Common myeloid progenitor, CD34-positive (primary cell): ENCODE data around the gene RNF214. TPM values are rescaled to one million over a fixed set of nuclear protein-coding genes. Genes with fewer than 3 reads are reported as not detected.
"Not testable (repeated sequence)": the region's sequence is repeated elsewhere in the genome, so short reads cannot be mapped to it uniquely, and the experiment has no call there.

Experiments used
- CTCF ChIA-PET: fragments of 350-600 bp; sonication (Branson Sonifier 250); formaldehyde crosslinking; loops from one replicate; lab custom pipeline; 2021; ENCODE audit warnings: antibody characterized with exemption; lab: Charles Lee
- POLR2A ChIA-PET: fragments of 350-600 bp; sonication (Branson Sonifier 250); formaldehyde crosslinking; loops from one replicate; lab custom pipeline; 2021; ENCODE audit warnings: antibody characterized with exemption; lab: Charles Lee
- DNase-seq, 3 donors: peaks; one replicate each; pipeline versions ENCODE4 v3.0.0 to v3.0.0-alpha.2; 2013
- H3K27ac ChIP-seq, 2 experiments: 1 replicate in 1 of 2; 2 replicates in 1 of 2; pipeline ENCODE4 v1.7.0; 2013; ENCODE audit warnings: inconsistent platforms in 2 of 2, low read length in 2 of 2, mild to moderate bottlenecking in 2 of 2, low read depth in 1 of 2, moderate library complexity in 1 of 2; ENCODE audit not compliant: severe bottlenecking in 2 of 2, insufficient read depth in 1 of 2, poor library complexity in 1 of 2
- H3K27me3 ChIP-seq, 5 experiments: replicated peaks in 2 of 5; 1 replicate in 3 of 5; 2 replicates in 2 of 5; pipeline versions ENCODE4 v1.6.1 to v1.7.0; 2013; ENCODE audit warnings: low read length in 4 of 5, mild to moderate bottlenecking in 2 of 5, moderate library complexity in 2 of 5, inconsistent platforms in 1 of 5; ENCODE audit not compliant: insufficient read depth in 5 of 5, control insufficient read depth in 4 of 5
- H3K36me3 ChIP-seq, 4 experiments: 1 replicate in 2 of 4; 2 replicates in 2 of 4; pipeline versions ENCODE4 v1.6.1 to v1.7.0; 2013; ENCODE audit warnings: low read length in 3 of 4, control low read depth in 1 of 4, mild to moderate bottlenecking in 1 of 4; ENCODE audit not compliant: control insufficient read depth in 4 of 4, insufficient read depth in 4 of 4
- H3K4me1 ChIP-seq, 4 experiments: 1 replicate in 3 of 4; 2 replicates in 1 of 4; pipeline versions ENCODE4 v1.6.1 to v1.7.1; 2013; ENCODE audit warnings: low read length in 3 of 4, mild to moderate bottlenecking in 3 of 4, control low read depth in 1 of 4, inconsistent platforms in 1 of 4, moderate library complexity in 1 of 4; ENCODE audit not compliant: control insufficient read depth in 4 of 4, insufficient read depth in 4 of 4; ENCODE audit errors: control extremely low read depth in 1 of 4
- H3K4me3 ChIP-seq, 7 experiments: 1 replicate in 4 of 7; 2 replicates in 3 of 7; pipeline versions ENCODE4 v1.5.1 to v1.7.0; 2013; ENCODE audit warnings: mild to moderate bottlenecking in 7 of 7, low read length in 6 of 7, moderate library complexity in 6 of 7, inconsistent platforms in 2 of 7, low read depth in 2 of 7, control low read depth in 1 of 7; ENCODE audit not compliant: insufficient read depth in 4 of 7, control insufficient read depth in 1 of 7; ENCODE audit errors: extremely low read depth in 1 of 7
- H3K9me3 ChIP-seq, 5 experiments: 1 replicate in 4 of 5; 2 replicates in 1 of 5; pipeline versions ENCODE4 v1.6.1 to v1.7.1; 2013; ENCODE audit warnings: low read length in 4 of 5, mild to moderate bottlenecking in 2 of 5, inconsistent platforms in 1 of 5, low read depth in 1 of 5, moderate library complexity in 1 of 5; ENCODE audit not compliant: control insufficient read depth in 4 of 5, insufficient read depth in 2 of 5; ENCODE audit errors: control extremely low read depth in 1 of 5
- WGBS: methylation state at CpG from one replicate; pipeline ENCODE4 v1.1.5; 2013; ENCODE audit not compliant: insufficient coverage; 5-methylcytosine and 5-hydroxymethylcytosine counted together
- polyA plus RNA-seq: library from polyadenylated mRNA; unstranded; fragments of 120-200 nt; gene quantifications from one replicate; pipeline ENCODE4 v1.2.1, GENCODE V29; 2013

RNF214 gene
- polyA plus RNA-seq = 23.2 TPM

DNA sequence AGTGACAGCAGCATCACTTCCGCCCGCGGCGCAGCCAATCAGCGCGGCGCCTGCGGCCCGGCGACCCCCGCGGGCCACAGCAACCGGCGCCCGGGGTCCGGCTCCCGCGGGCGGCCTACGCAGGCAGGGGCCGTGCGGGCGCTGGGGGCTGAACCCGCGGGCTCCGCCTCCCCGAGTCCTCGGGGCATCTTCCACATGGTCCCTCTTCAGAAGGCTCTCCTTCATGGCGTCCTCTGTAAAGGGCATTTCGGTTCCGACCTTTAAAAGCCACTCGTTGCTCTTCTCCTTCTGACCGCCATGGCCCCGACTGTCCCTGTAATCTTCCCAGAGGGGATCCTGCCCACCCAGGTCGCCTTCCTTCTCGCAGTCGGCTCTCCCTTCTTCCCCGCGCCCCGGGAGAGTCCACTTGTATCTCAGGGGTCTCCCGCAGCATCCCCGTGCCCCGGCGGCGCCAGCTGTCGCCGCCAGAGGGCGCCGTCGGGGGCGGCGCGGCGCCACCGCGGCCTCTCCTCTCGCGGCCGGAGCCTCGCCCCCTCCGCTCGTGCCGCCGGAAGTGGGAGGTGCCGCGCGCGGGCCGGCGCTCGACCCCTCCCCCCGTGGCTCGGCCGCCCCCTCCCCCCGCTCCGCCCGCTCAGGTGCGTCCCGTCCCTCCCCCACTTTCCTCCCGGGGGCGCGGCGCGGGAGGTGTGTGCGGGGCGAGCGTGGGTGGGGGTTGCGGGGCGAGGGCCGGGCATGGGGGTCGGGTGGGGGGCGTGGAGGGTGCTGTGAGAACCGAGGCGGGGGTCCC lies at the start of gene RNF214:
Gene RNF214, plus strand, starts transcription at position 580 of the 787 bp plus-strand sequence. CDS start 1,602 bp downstream, outside the sequence.
- no peaks in the 10 kb centered on the region for H3K9me3 ChIP-seq
- H3K27ac ChIP-seq = peak within 1 kb of the TSS; percentile 84 to 90
- POLR2A ChIA-PET = interaction anchor here (1.0 to 1.5 kb wide), 2 partner anchors 12 to 467 kb away, joined by 3 read pairs; no protein-coding TSS in a partner anchor
- peak within 1 kb of the TSS; percentile 93 to 99 (median 95) for H3K4me3 ChIP-seq
- no peaks in the 10 kb centered on the region for H3K27me3 ChIP-seq
- H3K36me3 ChIP-seq = peaks cover 3 to 29% (median 14%) of the 10 kb centered on the region in 4 experiments
- DNase-seq = peak; percentile 68 to 81 (median 80)
- WGBS = 0% methylated on average over 54 of the region's 94 CpGs
- CTCF ChIA-PET = interaction anchor here (0.6 to 11.2 kb wide), 7 partner anchors 10 to 148 kb away, joined by 3 to 100 read pairs (median 3); partner anchors contain the start of gene SIDT2
- H3K4me1 ChIP-seq = peaks cover 15 to 31% (median 25%) of the 10 kb centered on the region in 4 experiments

DNA sequence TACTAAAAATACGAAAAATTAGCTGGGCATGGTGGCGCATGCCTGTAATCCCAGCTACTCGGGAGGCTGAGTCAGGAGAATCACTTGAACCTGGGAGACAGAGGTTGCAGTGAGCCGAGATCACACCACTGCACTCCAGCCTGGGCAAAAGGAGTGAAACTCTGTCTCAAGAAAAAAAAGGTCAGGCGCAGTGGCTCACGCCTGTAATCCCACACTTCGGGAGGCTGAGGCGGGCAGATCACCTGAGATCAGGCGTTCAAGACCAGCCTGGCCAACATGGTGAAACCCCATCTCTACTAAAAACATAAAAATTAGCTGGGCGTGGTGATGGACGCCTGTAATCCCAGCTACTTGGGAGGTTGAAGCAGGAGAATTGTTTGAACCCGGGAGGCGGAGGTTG lies 49.3 kb upstream of the RNF214 start:
- CTCF ChIA-PET = interaction anchor here (0.9 to 9.7 kb wide), 7 partner anchors 11 to 114 kb away, joined by 3 to 100 read pairs (median 11); partner anchors contain the start of genes PCSK7 and RNF214
- H3K27ac ChIP-seq, H3K9me3 ChIP-seq, DNase-seq, H3K27me3 ChIP-seq, POLR2A ChIA-PET, H3K4me3 ChIP-seq: not testable (repeated sequence)
- WGBS = 97% methylated on average over 7 of the region's 13 CpGs
- Histone ChIP-seq H3K36me3 (peaks cover 0 to 25% (median 2%) of the 10 kb centered on the region in 4 experiments), H3K4me1 (peaks cover 4 to 26% (median 24%) of the 10 kb centered on the region in 4 experiments)

DNA sequence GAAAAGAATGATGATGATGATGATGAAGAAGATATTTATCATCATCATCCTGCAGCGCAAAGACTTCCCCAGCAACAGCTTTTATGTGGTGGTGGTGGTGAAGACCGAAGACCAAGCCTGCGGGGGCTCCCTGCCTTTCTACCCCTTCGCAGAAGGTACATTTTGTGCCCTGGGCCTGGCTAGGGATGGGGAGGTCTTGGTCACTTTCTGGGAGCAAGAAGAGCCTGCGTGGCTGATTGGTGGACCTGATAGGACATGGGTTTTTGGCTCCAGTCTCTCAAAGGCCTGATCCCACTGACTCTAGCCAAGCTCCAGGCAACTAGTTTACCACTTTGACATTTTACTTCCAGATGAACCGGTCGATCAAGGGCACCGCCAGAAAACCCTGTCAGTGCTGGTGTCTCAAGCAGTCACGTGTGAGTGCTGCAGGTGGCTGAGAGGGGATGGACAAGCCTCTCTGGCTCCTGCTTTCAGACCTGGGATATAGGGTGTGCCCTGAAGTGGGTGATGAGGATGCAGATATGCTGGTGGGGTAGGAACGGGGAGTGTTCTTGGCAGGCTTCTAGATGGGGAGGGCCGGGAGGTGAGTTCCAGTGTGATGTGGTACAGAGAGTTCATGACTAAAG lies 48.6 kb upstream of the RNF214 start:
- H3K9me3 ChIP-seq = no peaks in the 10 kb centered on the region
- peaks cover 2 to 23% (median 22%) of the 10 kb centered on the region in 4 experiments for H3K4me1 ChIP-seq
- ChIA-PET CTCF (interaction anchor here (0.9 to 9.7 kb wide), 4 partner anchors 10 to 37 kb away, joined by 3 to 59 read pairs (median 3); no protein-coding TSS in a partner anchor), POLR2A (interaction anchor here (0.6 kb wide), 1 partner anchor 313 kb away, joined by 5 read pairs; no protein-coding TSS in a partner anchor)
- H3K27ac ChIP-seq = no peak overlapping the region
- no peak for DNase-seq
- peaks cover 0 to 30% (median 2%) of the 10 kb centered on the region in 4 experiments for H3K36me3 ChIP-seq
- no peak overlapping the region for H3K4me3 ChIP-seq
- WGBS = 100% methylated on average over 7 of the region's 11 CpGs
- no peaks in the 10 kb centered on the region for H3K27me3 ChIP-seq

DNA sequence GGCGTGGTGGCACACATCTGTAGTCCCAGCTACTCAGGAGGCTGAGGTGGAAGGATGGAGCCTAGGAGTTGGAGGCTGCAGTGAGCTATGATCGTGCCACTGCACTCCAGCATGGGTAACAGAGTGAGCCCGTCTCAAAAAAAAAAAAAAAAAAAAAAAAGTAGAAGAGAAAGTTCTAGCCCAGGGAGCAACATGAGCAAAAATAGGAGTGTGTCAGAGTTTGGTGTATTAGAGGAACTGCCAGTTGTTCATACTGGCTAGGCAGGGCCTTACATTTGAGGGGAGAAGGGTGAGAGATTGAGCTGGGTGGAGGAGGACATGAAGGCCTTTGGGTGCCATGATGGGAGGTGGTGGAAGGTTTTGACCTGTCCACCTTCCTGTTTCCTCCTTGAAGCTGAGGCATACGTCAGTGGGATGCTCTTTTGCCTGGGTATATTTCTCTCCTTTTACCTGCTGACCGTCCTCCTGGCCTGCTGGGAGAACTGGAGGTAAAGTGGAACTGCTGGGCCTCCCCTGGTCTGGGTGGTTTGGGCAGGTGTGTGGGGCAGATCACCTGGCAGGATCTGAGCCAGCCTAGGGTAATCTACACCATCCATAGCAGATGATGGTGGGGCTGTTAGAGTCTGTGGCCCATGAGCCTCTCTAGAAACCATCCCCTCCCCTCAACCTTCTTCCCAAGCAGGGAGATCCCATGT lies 46.6 kb upstream of the RNF214 start:
- DNase-seq = peak in 2 of 3 donors; percentile 40 to 50
- no peak overlapping the region for H3K4me3 ChIP-seq
- H3K27me3 ChIP-seq = no peaks in the 10 kb centered on the region
- POLR2A ChIA-PET = no interaction called here
- no peaks in the 10 kb centered on the region for H3K9me3 ChIP-seq
- H3K4me1 ChIP-seq = peaks cover 0 to 7% (median 4%) of the 10 kb centered on the region in 4 experiments
- H3K27ac ChIP-seq = no peak overlapping the region
- CTCF ChIA-PET = interaction anchor here (0.9 to 9.7 kb wide), 4 partner anchors 8 to 26 kb away, joined by 3 to 59 read pairs (median 4); no protein-coding TSS in a partner anchor
- 100% methylated on average over 1 of the region's 5 CpGs for WGBS
- peaks cover 0 to 44% (median 8%) of the 10 kb centered on the region in 4 experiments for H3K36me3 ChIP-seq

DNA sequence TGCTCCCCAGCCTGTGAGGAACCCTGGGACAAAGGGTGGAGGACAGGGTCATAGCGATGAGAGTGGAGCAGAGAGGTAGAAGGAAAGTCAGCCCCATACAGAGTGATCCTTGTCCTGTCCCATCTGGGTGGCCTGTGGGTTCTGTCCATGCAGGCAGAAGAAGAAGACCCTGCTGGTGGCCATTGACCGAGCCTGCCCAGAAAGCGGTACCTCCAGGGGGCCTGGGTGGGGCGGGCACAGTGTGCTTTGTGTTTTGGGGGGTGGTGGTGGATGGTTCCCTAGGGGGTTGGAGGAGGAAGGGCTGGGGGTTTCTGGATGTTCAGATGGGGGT lies 46.1 kb upstream of the RNF214 start:
- WGBS = 97% methylated on average over 4 of the region's 4 CpGs
- POLR2A ChIA-PET = no interaction called here
- no peaks in the 10 kb centered on the region for H3K27me3 ChIP-seq
- no peak overlapping the region for H3K4me3 ChIP-seq
- peaks cover 0 to 44% (median 8%) of the 10 kb centered on the region in 4 experiments for H3K36me3 ChIP-seq
- no peak for DNase-seq
- CTCF ChIA-PET = interaction anchor here (1.5 kb wide), 1 partner anchor 14 kb away, joined by 5 read pairs; no protein-coding TSS in a partner anchor
- H3K4me1 ChIP-seq = peaks cover 0 to 2% (median 0%) of the 10 kb centered on the region in 4 experiments
- no peak overlapping the region for H3K27ac ChIP-seq
- H3K9me3 ChIP-seq = no peaks in the 10 kb centered on the region

DNA sequence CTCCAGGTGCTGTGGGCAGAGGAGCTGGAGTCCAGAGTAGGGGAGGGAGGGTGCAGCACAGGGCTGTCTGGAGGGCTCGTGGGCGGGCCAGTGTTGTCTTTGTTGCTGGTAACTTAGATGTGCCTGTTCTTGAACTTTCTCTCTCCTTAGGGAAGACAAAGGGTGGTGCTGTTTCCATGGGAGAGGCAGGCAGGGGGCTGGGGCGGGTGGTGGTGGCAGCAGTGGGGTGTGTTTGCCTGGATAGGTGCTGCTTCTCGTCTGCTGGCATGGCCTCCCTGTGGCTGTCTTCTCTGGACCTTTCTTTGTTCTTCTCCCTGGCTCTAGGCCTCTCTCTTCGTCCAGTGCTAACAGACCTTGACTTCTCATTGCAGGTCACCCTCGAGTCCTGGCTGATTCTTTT lies 45.5 kb upstream of the RNF214 start:
- Histone ChIP-seq H3K4me3 (no peak overlapping the region), H3K27ac (no peak overlapping the region), H3K27me3 (no peaks in the 10 kb centered on the region), H3K36me3 (peaks cover 0 to 48% (median 7%) of the 10 kb centered on the region in 4 experiments), H3K4me1 (no peaks in the 10 kb centered on the region), H3K9me3 (no peaks in the 10 kb centered on the region)
- ChIA-PET CTCF (interaction anchor here (1.5 kb wide), 1 partner anchor 15 kb away, joined by 5 read pairs; no protein-coding TSS in a partner anchor), POLR2A (no interaction called here)
- WGBS = 92% methylated on average over 4 of the region's 6 CpGs
- DNase-seq = no peak
